H1 (cell line): ENCODE data around the gene ORAI3. TPM values are rescaled to one million over a fixed set of nuclear protein-coding genes. Genes with fewer than 3 reads are reported as not detected.

Source experiments
- CTCF ChIA-PET: fragments of 300-600 bp; sonication (Branson Sonifier 250); formaldehyde crosslinking; loops from one replicate; lab custom pipeline; 2021; ENCODE audit not compliant: partially characterized antibody; lab: Charles Lee
- POLR2A ChIA-PET: fragments of 300-600 bp; sonication (Branson Sonifier 250); formaldehyde crosslinking; loops from one replicate; lab custom pipeline; 2021; ENCODE audit warnings: inconsistent platforms; ENCODE audit not compliant: partially characterized antibody; lab: Charles Lee
- DNase-seq, 2 experiments: peaks; one replicate each; pipeline versions ENCODE4 v3.0.0 to v3.0.0-alpha.2; 2010 to 2022; ENCODE audit warnings: low spot score in 2 of 2, low read depth in 1 of 2, mixed read lengths in 1 of 2
- FAIRE-seq: peaks from 2 replicates; lab custom pipeline; 2011; peaks lifted over from hg19 to GRCh38; lab: Jason Lieb, UNC
- H2AFZ ChIP-seq: 2 replicates; pipeline ENCODE4 v1.8.1; 2012; ENCODE audit warnings: low read length, inconsistent platforms
- H2AK5ac ChIP-seq: 2 replicates; pipeline ENCODE4 v1.6.1; 2013; ENCODE audit warnings: low read depth, low read length
- H2BK120ac ChIP-seq: replicated peaks from 2 replicates; pipeline ENCODE3; 2013; ENCODE audit warnings: low read depth, low read length, inconsistent platforms
- H2BK12ac ChIP-seq: 2 replicates; pipeline ENCODE4 v1.6.1; 2013; ENCODE audit warnings: low read depth, low read length
- H2BK15ac ChIP-seq: 2 replicates; pipeline ENCODE4 v1.6.1; 2013; ENCODE audit warnings: low read length
- H2BK20ac ChIP-seq: 2 replicates; pipeline ENCODE4 v1.6.1; 2013; ENCODE audit warnings: low read length
- H2BK5ac ChIP-seq: 2 replicates; pipeline ENCODE4 v1.6.1; 2013; ENCODE audit warnings: low read depth, low read length
- H3K14ac ChIP-seq: 2 replicates; pipeline ENCODE4 v1.6.1; 2013; ENCODE audit warnings: inconsistent platforms; ENCODE audit not compliant: insufficient read length
- H3K18ac ChIP-seq: 2 replicates; pipeline ENCODE4 v1.6.1; 2013; ENCODE audit warnings: low read length; ENCODE audit errors: extremely low read depth
- H3K23ac ChIP-seq: 2 replicates; pipeline ENCODE4 v1.6.1; 2013; ENCODE audit warnings: inconsistent platforms; ENCODE audit not compliant: insufficient read length
- H3K23me2 ChIP-seq: 2 replicates; pipeline ENCODE4 v1.6.1; 2013; ENCODE audit warnings: low read depth, low read length
- H3K27ac ChIP-seq: 2 replicates; pipeline ENCODE4 v1.6.1; 2011; ENCODE audit warnings: low read depth, low read length, inconsistent platforms
- H3K27me3 ChIP-seq, 4 experiments: replicated peaks in 1 of 4; 1 replicate in 1 of 4; 2 replicates in 3 of 4; pipeline versions ENCODE4 v1.6.1 to v1.8.1; 2011 to 2013; ENCODE audit warnings: low read length in 3 of 4, mild to moderate bottlenecking in 3 of 4, inconsistent platforms in 2 of 4, mixed read lengths in 2 of 4, moderate library complexity in 1 of 4; ENCODE audit not compliant: control insufficient read depth in 3 of 4, insufficient read depth in 3 of 4; ENCODE audit errors: extremely low read depth in 1 of 4
- H3K36me3 ChIP-seq, 4 experiments: 2 replicates each; pipeline versions ENCODE4 v1.6.1 to v1.8.1; 2011 to 2013; ENCODE audit warnings: mild to moderate bottlenecking in 4 of 4, low read length in 3 of 4, moderate library complexity in 2 of 4, control low read depth in 1 of 4, inconsistent platforms in 1 of 4; ENCODE audit not compliant: insufficient read depth in 4 of 4, control insufficient read depth in 2 of 4
- H3K4ac ChIP-seq: replicated peaks from 2 replicates; pipeline ENCODE3; 2013; ENCODE audit warnings: low read length, low read depth, mixed read lengths, inconsistent platforms; ENCODE audit not compliant: insufficient read length
- H3K4me1 ChIP-seq, 4 experiments: replicated peaks in 1 of 4; 1 replicate in 1 of 4; 2 replicates in 3 of 4; pipeline versions ENCODE4 v1.6.1 to v1.8.1; 2011 to 2013; ENCODE audit warnings: low read length in 3 of 4, inconsistent platforms in 2 of 4, mixed read lengths in 1 of 4; ENCODE audit not compliant: insufficient read depth in 4 of 4, control insufficient read depth in 3 of 4
- H3K4me2 ChIP-seq, 2 experiments: 2 replicates each; pipeline versions ENCODE4 v1.6.1 to v1.8.1; 2011 to 2013; ENCODE audit warnings: low read depth in 2 of 2, low read length in 2 of 2, control low read depth in 1 of 2, inconsistent platforms in 1 of 2, mild to moderate bottlenecking in 1 of 2; ENCODE audit not compliant: insufficient read depth in 1 of 2
- H3K4me3 ChIP-seq, 4 experiments: fragments of 200-600, 300-600 bp in 1 of 4; sonication (generic), shearing (Covaris generic), sonication (Bioruptor Twin) in 1 of 4; 2 replicates each; pipeline versions ENCODE4 v1.5.1 to v1.8.1; 2011 to 2016; ENCODE audit warnings: low read length in 4 of 4, low read depth in 3 of 4, control low read depth in 2 of 4, inconsistent platforms in 2 of 4, mild to moderate bottlenecking in 2 of 4, mixed read lengths in 1 of 4, moderate library complexity in 1 of 4; ENCODE audit not compliant: insufficient read depth in 2 of 4; ENCODE audit errors: extremely low read depth in 1 of 4
- H3K56ac ChIP-seq: replicated peaks from 2 replicates; pipeline ENCODE3; 2013; ENCODE audit warnings: low read depth, mild to moderate bottlenecking, mixed read lengths, low read length, inconsistent platforms; ENCODE audit not compliant: insufficient read length
- H3K79me1 ChIP-seq: 2 replicates; pipeline ENCODE4 v1.6.1; 2013; ENCODE audit warnings: low read depth, low read length, control low read depth
- H3K79me2 ChIP-seq, 2 experiments: 2 replicates each; pipeline versions ENCODE4 v1.6.1 to v1.8.1; 2012 to 2013; ENCODE audit warnings: low read length in 2 of 2, mild to moderate bottlenecking in 2 of 2, inconsistent platforms in 1 of 2; ENCODE audit not compliant: insufficient read depth in 2 of 2, control insufficient read depth in 1 of 2
- H3K9ac ChIP-seq, 4 experiments: replicated peaks in 1 of 4; 1 replicate in 1 of 4; 2 replicates in 3 of 4; pipeline versions ENCODE4 v1.6.1 to v1.8.1; 2011 to 2013; ENCODE audit warnings: low read depth in 3 of 4, low read length in 3 of 4, control low read depth in 2 of 4, mild to moderate bottlenecking in 2 of 4, moderate library complexity in 2 of 4, inconsistent platforms in 1 of 4; ENCODE audit errors: extremely low read depth in 1 of 4
- H3K9me3 ChIP-seq, 2 experiments: 2 replicates each; pipeline versions ENCODE4 v1.6.1 to v1.8.1; 2012 to 2013; ENCODE audit warnings: mild to moderate bottlenecking in 2 of 2, moderate library complexity in 2 of 2, control low read depth in 1 of 2, inconsistent platforms in 1 of 2, low read depth in 1 of 2, low read length in 1 of 2, mixed read lengths in 1 of 2; ENCODE audit not compliant: insufficient read depth in 2 of 2
- H4K20me1 ChIP-seq, 2 experiments: replicated peaks in 1 of 2; 2 replicates each; pipeline versions ENCODE3 to v1.8.1; 2011 to 2013; ENCODE audit warnings: inconsistent platforms in 2 of 2, low read length in 2 of 2, mild to moderate bottlenecking in 1 of 2; ENCODE audit not compliant: insufficient read depth in 2 of 2, control insufficient read depth in 1 of 2
- H4K5ac ChIP-seq: 2 replicates; pipeline ENCODE4 v1.6.1; 2013; ENCODE audit warnings: low read length, low read depth, mixed read lengths, inconsistent platforms; ENCODE audit not compliant: insufficient read length
- H4K8ac ChIP-seq: 2 replicates; pipeline ENCODE4 v1.8.0; 2013; ENCODE audit warnings: mild to moderate bottlenecking, moderate library complexity, low read length, inconsistent platforms; ENCODE audit not compliant: insufficient read depth; ENCODE audit errors: extremely low read depth
- H4K91ac ChIP-seq: replicated peaks from 2 replicates; pipeline ENCODE3; 2013; ENCODE audit warnings: low read length, mixed read lengths, inconsistent platforms; ENCODE audit not compliant: insufficient read length
- CHD2 ChIP-seq: IDR thresholded peaks from 2 replicates; pipeline ENCODE4 v1.6.1; 2012; ENCODE audit warnings: low read length, improper control_type of control experiment
- GABPA ChIP-seq: IDR thresholded peaks from 2 replicates; pipeline ENCODE4 v1.6.1; 2011; ENCODE audit warnings: mild to moderate bottlenecking, low read length, moderate library complexity, borderline replicate concordance; ENCODE audit not compliant: insufficient read depth
- HDAC6 ChIP-seq: IDR thresholded peaks from one replicate; pipeline ENCODE4 v1.7.1; 2012; ENCODE audit warnings: low read depth, mild to moderate bottlenecking, inconsistent platforms, low read length, moderate library complexity
- NRF1 ChIP-seq: IDR thresholded peaks from 2 replicates; pipeline ENCODE4 v1.6.1; 2011; ENCODE audit warnings: mild to moderate bottlenecking, low read depth, low read length, improper control_type of control experiment
- SP2 ChIP-seq: IDR thresholded peaks from 2 replicates; pipeline ENCODE4 v1.6.1; 2012; ENCODE audit warnings: mild to moderate bottlenecking, low read length, inconsistent platforms
- TAF1 ChIP-seq: IDR thresholded peaks from 2 replicates; pipeline ENCODE4 v1.6.1; 2011; ENCODE audit warnings: mild to moderate bottlenecking, low read depth, low read length
- YY1 ChIP-seq: IDR thresholded peaks from 2 replicates; pipeline ENCODE4 v1.6.1; 2011; ENCODE audit warnings: low read depth, mild to moderate bottlenecking, low read length
- WGBS, 2 experiments: shearing (Covaris generic) in 1 of 2; methylation state at CpG; one replicate each; pipeline versions ENCODE4 v1.1.6 to v1.1.7; 2013 to 2015; ENCODE audit warnings: low lambda C conversion rate in 2 of 2, mixed read lengths in 2 of 2, inconsistent platforms in 1 of 2, low coverage in 1 of 2, missing lambda C conversion rate in 1 of 2; ENCODE audit not compliant: insufficient replicate concordance in 2 of 2, insufficient coverage in 1 of 2, insufficient read length in 1 of 2; ENCODE audit errors: extremely low coverage in 1 of 2, missing lambda C conversion rate in 1 of 2; 5-methylcytosine and 5-hydroxymethylcytosine counted together
- polyA plus RNA-seq, 7 experiments: library from polyadenylated mRNA; depleted of rRNA in 3 of 7; stranded (reverse) in 5 of 7; unstranded in 2 of 7; fragments of >200 nt in 5 of 7; fragments of 200-250 nt in 2 of 7; gene quantifications; 1 replicate in 5 of 7; 2 replicates in 1 of 7; 4 replicates in 1 of 7; pipeline versions ENCODE4 v1.2.1 to v1.2.3, GENCODE V29; 2011 to 2013; ENCODE audit warnings: missing spikeins in 2 of 7, mixed read lengths in 2 of 7
- total RNA-seq: library from RNA; stranded (reverse); fragmentation: NEBNext Ultra II Directional; extraction: Animal tissue kit (Norgen Biotek cat#: 25700); gene quantifications from 2 replicates; pipeline ENCODE4 v1.2.1, GENCODE V29; 2021
- TF ChIP-seq, protein P1 (sequence below): IDR thresholded peaks from 2 replicates; pipeline ENCODE4 v1.6.1; 2012; ENCODE audit warnings: inconsistent platforms
- TF ChIP-seq, protein P2 (sequence below): IDR thresholded peaks from 2 replicates; pipeline ENCODE4 v1.6.1; 2012; ENCODE audit warnings: inconsistent platforms

ORAI3 gene
- total and polyA plus RNA-seq, 2 of the 8 experiments (the other 6 are each of a cell fraction or from before 2014, with no cell fraction given), result 8.7 to 24.5 TPM

DNA sequence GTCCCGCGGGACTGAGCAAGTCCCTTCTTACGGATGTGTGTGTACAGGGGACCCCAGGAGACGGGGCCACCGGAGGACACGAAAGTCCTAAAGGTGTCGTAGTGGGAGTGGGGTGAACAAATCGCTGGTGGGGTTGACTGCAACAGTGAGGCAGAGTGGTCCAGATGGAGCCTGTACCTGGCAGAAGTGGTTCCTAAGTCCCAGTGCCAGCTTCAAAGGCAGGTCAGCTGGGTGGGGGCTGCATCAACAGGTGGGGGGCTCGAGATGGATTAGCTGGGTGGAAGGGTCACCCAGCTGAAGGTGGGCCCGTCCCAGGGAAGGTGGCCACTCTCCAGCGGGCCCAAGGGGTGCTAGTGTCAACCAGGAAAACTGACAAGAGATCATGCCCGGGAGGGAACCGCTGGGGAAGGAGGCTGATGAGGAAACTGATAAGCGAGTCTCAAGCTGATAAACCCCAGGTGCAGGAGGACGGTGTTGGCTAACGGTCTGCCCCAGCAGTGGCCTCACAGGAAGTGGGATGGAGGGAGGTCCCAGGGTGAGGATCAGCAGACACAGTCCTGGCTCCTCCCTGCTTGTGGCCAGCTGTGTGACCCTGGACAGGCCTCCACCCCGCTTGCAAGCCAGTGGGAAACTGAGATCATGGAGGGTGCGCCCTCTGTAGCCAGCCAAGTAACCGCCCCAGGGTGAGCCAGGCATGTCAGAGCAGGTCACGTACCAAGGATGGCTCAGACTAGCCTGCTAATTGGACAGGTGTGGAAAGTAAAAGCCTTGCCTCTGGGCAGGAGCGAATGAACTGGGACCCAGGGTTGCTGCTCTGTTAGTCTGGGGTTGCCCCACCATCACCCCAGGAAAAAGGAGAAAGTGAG is 1.0 kb downstream of the ORAI3 start:
- Histone ChIP-seq H3K27ac (no peak overlapping the region), H3K79me2 (no peaks in the 10 kb centered on the region), H2AK5ac (0 out of 2 replicates have a peak overlapping the region, but pooled peaks have one; percentile 10), H3K79me1 (no peaks in the 10 kb centered on the region), H3K4me1 (peaks cover 0 to 32% (median 22%) of the 10 kb centered on the region in 4 experiments; a peak in 6 of 7 replicates), H3K4ac (peak overlapping the region; percentile 32), H3K4me2 (peak overlapping the region; percentile 85 to 95), H3K36me3 (peaks cover 0 to 3% (median 0%) of the 10 kb centered on the region in 4 experiments; a peak in 3 of 8 replicates), H3K27me3 (no peaks in the 10 kb centered on the region), H3K9ac (peak overlapping the region in 3 of 4 experiments; percentile 51 to 58 (median 53); a peak in 5 of 7 replicates), H3K23me2 (peaks cover 12% of the 10 kb centered on the region), H2BK20ac (no peak overlapping the region), H3K9me3 (no peaks in the 10 kb centered on the region), H3K23ac (no peak overlapping the region), H2BK5ac (peak overlapping the region; percentile 35; the same call in 1 of the 2 replicates), H3K56ac (peak overlapping the region; percentile 74), H3K14ac (no peak overlapping the region), H4K5ac (peak overlapping the region; percentile 18), H2AFZ (no peak overlapping the region), H2BK120ac (no peak overlapping the region), H4K8ac (no peak overlapping the region), H3K4me3 (peak overlapping the region; percentile 64 to 98 (median 68)), H4K91ac (peak overlapping the region; percentile 82), H3K18ac (peak overlapping the region; percentile 90), H2BK15ac (peak overlapping the region; percentile 74; the same call in 1 of the 2 replicates), H2BK12ac (peak overlapping the region; percentile 22; the same call in 1 of the 2 replicates), H4K20me1 (peaks cover 0 to 11% of the 10 kb centered on the region in 2 experiments)
- FAIRE-seq, result no peak
- ChIA-PET CTCF (interaction anchor here (0.9 to 1.7 kb wide), 6 partner anchors 8 to 105 kb away, joined by 3 to 10 read pairs (median 4); partner anchors contain the start of gene HSD3B7), POLR2A (interaction anchor here (0.6 to 4.4 kb wide), 19 partner anchors 8 to 267 kb away, joined by 3 to 23 read pairs (median 4); partner anchors contain the start of genes CTF1, FBXL19, HSD3B7 and KAT8)
- WGBS, 2 experiments, result 17% methylated on average over 21 of the region's 21 CpGs; no CpG with 5 or more reads in 1 of the 2 experiments
- peak in 1 of 2 experiments; percentile 63 for DNase-seq
- TF ChIP-seq CHD2 (no peak), HDAC6 (no peak), YY1 (no peak), SP2 (no peak), NRF1 (no peak), GABPA (no peak), TAF1 (0 out of 2 replicates have a peak, but pooled peaks have one; percentile 19)
- TF ChIP-seq, protein P1, sequence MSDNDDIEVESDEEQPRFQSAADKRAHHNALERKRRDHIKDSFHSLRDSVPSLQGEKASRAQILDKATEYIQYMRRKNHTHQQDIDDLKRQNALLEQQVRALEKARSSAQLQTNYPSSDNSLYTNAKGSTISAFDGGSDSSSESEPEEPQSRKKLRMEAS, result no peak
- TF ChIP-seq, protein P2, sequence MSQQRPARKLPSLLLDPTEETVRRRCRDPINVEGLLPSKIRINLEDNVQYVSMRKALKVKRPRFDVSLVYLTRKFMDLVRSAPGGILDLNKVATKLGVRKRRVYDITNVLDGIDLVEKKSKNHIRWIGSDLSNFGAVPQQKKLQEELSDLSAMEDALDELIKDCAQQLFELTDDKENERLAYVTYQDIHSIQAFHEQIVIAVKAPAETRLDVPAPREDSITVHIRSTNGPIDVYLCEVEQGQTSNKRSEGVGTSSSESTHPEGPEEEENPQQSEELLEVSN, result no peak
